ENCODE results near the gene PTPRM. TPM values are rescaled to one million over a fixed set of nuclear protein-coding genes. Genes with fewer than 3 reads are reported as not detected.
A peak's percentile ranks its signal among the peaks of the same experiment; 100 is the strongest.

PTPRM gene
- total RNA-seq, 2 donors from 2014 or later: 51.4 to 75.5 TPM

DNA sequence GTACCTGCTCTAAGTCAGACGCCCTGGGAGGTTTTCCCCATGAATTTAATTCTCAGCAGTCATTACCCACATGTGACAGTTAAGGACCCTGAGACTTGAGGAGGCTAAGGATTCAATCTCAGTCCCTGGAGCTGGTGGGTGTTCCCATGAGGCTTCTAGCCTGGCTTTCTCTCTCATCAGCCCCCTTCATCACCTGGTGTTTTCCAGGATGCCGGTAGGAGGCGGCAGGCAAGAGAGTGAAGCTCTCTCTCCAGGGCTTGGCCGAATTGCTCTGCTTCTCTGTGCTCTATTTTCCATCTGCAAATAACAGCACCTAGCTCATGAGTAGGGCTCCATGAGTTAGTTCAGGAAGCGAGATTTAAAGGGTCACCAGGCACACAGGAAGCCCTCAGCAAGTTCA is 241.9 kb downstream of the PTPRM start:
- ATAC-seq (no peak), DNase-seq (no peak)
- intact Hi-C loops (cut with DNase I): no loop called here

DNA sequence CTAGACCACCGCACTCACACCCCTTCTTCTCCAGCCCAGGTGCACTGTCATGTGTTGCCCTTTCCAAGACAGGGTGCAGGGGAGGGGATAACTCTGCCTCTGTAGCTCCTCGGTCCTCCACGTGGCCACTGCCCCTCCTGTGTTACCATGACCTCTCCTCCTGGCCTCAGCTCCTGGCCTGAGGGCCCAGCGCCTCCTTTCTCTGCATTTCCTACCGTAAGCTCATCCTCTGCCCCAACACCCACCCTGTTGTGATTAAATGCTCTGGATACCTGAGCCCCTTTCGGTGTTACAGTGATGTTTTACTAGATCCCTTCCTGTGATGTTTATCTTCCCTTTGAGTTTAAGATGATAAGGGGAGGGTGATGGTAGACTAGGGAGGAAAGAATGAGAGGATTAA is 242.3 kb downstream of the PTPRM start:
- DNase-seq (no peak), ATAC-seq (no peak)
- intact Hi-C loops (cut with DNase I): no loop called here

DNA sequence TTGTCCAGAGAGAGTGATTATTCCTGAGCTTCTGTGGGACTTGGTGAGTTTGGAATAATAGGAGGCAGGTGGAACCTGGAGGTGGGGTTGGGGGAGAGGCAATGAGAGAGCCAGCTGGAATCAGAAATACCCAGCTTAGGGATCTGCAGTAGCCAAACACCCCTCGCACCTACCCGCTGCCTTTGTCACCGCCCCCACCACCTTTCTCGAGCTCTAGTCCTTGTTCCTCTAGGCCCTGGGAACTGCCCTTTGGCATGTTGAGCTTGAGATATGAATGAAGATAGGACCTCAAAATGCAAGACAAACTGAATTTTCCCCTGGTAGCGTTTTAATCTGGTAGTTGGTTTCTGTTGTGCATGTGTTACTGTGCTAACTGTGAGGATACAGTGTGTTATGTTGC is 242.9 kb downstream of the PTPRM start:
- ATAC-seq (no peak), DNase-seq (no peak)
- intact Hi-C loops (cut with DNase I): no loop called here

DNA sequence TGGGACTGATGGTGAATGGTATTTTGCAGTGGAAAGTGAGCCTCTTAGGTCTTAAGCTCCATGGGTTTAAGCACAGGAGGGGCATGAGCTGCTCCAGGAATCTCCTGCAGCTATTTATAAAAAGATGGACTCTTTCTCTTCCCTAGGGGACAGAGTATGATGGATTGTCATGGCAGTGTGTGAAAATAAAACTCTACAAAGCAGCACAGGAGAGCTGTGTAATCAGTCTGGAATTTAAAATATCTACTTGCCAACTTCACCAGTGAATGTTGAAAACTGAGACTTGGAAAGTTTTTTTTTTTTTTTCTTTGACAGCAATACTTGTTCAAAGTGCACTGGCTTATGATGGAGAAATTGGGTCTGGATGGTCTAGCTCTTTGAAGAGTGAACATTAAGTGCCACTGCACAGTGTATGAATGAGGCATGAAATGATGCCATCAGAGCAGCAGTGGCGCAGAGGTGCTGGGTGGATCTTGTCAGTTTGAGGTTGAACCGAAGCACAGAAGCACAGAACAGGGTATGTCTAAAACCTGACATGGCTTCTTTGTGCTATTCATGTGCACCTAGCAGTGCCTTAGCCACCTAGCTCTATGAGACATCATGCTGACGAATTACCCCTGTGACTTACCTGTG is 245.4 kb downstream of the PTPRM start:
- ATAC-seq (peak; percentile 60 to 78), DNase-seq (no peak)
- intact Hi-C loops (cut with DNase I): no loop called here

DNA sequence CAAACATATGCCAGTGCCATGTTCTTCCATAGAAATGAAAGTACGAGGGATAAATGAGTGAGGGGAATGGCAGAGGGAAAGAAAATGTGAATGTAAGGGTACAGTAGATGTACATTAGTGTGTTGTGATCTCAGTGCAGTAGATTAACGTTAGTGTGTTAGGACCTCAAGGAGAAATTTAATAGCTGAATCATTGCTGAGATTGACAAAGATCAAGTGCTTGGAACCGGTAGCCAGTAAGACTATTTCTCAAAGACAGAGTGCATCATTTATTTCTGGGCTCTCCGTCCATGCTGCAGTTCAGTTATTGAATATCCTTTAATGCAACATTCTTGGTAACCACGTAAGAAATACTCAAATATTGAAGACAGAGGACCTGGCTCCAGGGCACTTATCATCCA is 246.0 kb downstream of the PTPRM start:
- DNase-seq (no peak), ATAC-seq (no peak)
- intact Hi-C loops (cut with DNase I): no loop called here

DNA sequence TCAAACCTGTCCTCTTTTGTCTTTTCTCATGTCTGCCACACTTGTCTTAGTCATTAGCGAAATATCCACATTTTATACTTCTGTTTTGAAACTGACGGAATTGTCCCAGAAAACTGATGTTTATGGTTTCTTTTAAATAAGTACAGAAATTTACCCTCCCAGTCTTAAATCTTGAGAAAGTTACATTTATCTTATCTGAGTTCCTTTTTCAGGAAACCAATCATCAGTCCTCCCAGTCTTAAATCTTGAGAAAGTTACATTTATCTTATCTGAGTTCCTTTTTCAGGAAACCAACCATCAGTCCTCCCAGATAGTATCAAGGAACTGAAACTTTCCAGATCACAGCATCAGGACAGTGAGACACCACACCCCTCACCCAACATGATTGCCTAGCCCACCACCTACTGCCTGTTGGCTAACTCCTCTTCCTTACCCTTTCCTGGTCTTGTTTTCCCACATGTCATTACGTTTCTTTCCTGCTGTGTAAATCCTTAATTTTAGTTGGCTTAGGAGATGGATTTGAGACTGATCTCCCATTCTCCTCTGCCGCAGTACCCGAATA is 247.7 kb downstream of the PTPRM start:
- DNase-seq (no peak), ATAC-seq (no peak)
- intact Hi-C loops (cut with DNase I): no loop called here

DNA sequence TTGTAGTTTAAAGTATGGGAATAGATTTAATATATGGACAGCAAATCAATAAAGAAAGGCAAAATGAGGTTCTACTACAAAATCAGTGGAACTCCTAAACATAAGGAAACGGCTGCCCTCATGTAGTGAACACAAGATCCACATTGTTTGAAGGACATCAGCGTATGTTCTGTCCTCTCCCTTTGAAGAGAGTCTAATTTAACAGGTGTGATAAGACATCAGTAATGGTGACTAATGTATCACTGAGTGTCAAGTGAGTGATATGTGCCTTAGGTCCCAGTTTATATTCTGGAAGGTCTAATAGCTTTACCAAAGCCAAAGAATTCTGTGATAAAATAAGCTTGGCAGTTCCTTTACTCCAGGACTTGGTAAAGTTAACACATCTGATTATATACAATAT is 248.7 kb downstream of the PTPRM start:
- DNase-seq (no peak), ATAC-seq (peak in 1 of 2 donors; percentile 64)
- intact Hi-C loops (cut with DNase I): no loop called here

DNA sequence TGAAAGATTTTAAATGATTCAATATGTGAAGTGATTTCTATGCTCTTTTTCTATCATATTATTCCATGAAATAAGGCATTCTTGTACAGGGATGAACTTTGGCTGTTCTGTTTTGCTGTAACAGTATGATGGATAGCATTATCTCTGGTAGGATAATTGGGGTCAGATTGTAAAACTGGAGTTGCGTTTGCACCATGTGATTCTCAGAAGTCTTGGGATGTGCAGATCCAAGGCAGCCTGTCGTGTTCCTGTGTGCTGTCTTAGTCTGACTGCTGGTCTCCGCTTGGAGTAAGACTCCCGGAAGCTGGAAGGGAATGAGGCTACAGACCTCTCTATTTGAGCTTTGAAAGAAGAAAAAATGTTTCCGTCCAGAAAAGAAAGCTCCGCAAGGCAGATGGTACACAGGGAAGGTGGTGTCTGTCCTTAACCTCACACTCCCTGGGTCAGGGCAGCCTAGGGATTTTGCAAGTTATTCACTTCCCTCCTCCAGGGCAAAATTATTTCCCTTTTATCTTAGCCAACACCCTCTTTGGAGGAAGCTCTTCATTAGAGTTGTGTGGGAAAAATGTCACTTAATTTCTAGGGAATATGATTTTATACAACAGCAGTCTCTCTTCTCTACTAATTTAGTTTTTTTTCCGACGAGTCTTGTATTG is 250.6 kb downstream of the PTPRM start:
- ATAC-seq (no peak), DNase-seq (no peak)
- intact Hi-C loops (cut with DNase I): no loop called here

DNA sequence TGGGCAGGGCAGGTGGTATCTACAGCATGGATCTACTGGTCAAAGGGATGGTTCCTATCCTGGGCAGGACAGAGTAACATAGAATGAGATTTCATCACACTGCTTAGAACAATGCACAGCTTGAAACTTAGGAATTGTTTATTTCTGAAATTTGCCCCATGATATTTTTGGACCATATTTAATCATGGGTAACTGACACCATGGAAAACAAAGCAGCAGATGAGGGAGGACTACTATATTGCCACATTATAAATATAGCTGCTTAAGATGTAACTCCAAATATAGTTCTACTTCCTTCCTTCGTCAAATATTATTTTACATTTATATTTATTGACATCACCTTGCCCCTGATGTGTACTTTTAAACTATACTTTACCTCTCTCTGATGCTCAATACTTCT is 254.7 kb downstream of the PTPRM start:
- DNase-seq (no peak), ATAC-seq (no peak)
- intact Hi-C loops (cut with DNase I): no loop called here

DNA sequence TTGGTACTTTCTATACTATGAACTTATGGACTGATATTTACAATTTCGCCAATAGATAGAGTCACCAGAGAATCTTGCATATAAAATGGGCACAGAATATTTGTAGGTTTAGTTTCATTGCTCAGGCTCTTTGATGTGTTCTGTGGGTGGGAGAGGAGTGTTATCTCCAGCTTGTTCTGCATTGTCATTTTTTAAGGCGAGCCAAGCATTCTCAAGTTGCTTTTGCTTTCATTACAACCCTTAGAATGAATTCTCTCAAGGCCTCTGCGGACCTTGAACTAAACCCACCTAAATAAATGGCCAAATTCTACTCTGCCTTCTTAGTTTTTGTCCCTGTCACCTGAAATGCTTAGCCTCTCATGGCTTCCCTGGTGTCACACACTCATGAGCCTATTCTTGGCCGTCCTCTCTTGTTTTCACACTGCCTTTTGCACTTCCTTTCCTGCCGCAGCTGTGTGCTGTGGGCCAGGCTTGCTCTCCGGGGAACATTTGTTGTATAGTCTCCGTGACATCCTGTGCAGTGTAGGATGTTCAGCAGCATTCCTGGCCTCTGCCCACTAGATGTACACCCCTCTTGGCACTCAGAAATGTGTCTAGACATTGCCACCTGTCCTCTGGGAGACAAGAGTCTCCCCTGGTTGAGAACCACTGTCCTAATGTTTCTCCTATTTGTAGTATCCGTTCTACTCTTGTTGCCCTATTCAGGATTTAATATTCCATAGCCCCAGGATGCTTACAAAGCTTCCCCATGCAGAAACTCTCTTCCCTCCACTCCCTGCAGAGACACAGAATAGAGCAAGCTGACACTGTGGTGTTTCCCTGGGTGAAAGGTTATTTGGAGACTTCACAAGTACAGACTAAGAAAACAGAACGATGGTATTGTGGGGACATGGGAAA is 255.6 kb downstream of the PTPRM start:
- peak; percentile 50 to 67 for ATAC-seq
- DNase-seq: peak; percentile 32
- intact Hi-C loops (cut with DNase I): no loop called here

DNA sequence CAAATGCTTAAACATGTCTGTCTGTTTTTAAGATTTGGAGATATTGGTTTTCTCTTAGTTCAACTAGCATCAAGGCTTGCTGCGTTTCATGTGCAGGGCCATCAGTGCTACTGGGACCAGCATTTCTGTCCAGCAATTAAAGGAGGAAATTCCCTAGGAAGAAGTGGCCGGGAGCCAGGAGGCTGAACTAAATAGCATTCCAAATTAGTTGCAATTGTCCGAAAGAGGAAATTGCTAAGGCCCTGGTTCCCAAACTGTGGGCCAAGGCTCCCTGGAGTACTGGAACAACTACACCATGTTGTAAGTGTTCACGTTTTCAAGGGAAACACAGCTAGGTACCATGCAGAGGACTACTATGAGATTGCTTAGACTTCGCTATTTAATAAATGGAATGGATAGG is 257.9 kb downstream of the PTPRM start:
- DNase-seq (peak; percentile 80), ATAC-seq (peak; percentile 31 to 63)
- intact Hi-C loops (cut with DNase I): no loop called here

DNA sequence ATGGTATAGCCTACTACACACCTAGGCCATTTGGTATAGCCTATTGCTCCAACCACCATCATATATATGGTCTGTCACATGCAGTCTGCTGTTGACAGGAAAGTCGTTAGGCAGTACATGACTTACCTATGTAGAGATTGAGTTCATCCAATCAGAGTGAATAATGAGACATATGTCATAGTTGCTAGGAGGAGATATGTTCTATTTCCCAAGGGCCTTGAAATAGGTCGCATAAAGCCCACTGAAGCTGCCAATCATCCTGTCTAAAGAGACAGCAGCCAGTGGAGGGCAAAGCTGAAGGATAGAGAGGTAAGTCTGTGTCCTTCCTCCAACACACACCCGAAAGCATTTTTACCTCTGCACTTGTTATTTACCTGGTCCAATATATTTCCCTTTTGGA is 263.4 kb downstream of the PTPRM start:
- no peak for DNase-seq
- no peak for ATAC-seq
- intact Hi-C loops (cut with DNase I): no loop called here

DNA sequence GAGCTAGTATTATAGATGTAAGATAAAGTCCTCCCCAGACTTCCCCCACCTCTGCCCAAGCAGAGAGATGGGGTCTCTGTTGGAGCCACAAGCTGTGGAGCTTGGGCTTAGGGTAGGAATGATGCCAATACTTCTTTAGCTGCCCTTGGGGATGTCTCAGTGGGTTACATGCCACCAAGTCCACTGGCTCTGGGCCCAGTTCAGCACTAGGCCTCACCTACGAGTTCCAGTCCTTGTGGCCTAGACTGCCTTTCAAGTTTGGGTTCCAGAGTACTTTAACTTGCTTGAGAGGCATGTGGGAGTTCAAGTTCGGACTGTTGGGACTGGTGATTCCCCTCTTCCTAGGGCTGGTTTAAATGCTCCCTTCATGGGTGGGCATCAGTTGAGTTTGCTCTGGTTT is 272.4 kb downstream of the PTPRM start:
- intact Hi-C loops (cut with DNase I): no loop called here
- DNase-seq (no peak), ATAC-seq (no peak)

DNA sequence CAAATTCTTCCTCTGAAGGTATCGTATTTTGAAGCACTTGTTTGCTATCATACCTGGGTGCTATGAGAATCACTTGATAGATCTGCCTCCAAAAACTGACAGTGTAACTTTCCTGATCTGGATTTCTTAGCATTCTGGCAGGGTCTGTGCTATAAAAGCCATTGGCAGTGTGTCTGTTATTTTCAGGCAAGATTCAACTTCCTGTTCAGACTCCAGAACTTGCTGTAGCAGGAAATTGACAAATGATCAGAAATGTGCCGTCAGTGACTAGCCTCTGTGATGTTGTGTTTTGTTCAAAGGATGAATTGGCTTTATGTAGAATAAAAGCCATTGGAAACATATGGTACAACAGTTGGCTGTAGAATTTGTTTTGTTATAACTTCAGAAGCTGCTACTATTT is 273.3 kb downstream of the PTPRM start:
- DNase-seq (no peak), ATAC-seq (no peak)
- intact Hi-C loops (cut with DNase I): no loop called here

DNA sequence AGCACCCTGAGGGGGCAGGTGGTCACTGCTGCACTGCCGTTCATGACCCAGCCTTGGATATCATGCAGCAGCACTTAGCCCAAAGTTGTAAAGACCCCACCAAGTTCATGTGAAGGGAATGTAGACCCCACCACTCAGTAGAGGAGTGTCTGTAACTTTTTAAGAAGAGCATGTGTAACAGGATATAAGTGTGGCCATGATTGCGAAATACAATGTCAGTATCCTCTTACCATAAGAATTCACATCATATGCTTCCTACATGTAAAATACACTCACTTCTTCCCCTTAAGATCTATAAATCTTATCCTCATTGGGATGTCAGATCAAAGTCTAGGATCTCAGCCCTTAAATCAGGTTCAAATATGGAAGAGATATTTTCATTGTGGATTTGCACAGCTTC is 276.9 kb downstream of the PTPRM start:
- ATAC-seq: no peak
- DNase-seq: no peak
- intact Hi-C loops (cut with DNase I): no loop called here

DNA sequence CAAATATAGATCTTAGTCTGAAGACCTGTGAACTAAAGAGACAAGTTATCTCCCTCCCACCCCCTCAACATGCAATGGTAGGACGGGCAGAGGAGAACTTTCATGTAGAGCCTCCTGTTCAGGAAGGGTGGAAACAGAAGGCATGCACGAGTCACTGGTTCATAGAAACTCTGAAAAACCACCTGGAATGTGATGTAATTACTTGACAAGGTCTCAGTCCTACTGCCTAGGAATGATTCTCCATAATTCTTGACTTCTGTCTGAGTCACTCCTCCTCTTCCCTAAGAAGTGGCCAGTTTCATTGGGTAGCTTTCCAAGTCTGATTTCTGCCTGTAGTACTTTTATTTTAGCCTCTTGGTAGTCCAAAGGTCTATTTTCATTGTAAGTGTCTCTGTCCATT is 277.3 kb downstream of the PTPRM start:
- no peak for DNase-seq
- intact Hi-C loops (cut with DNase I): no loop called here
- no peak for ATAC-seq

DNA sequence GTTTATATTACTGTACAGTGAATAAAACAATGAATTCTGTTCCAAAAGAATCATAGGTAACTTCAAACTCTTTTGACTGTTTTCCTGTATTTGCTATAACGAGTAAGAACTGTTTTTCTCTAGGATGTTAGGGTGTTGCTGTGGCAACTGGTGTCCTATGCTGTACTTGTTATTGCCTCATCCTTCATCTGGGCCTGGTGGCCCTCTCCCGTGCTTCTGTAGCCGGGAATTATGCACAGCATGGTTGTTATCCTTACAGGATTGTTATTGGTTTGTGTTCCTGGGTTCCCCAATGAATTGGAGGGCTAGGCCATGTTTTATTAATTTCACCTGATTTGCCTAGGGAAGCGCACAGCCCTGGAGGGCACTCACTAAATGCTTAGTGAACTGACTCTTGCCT is 279.2 kb downstream of the PTPRM start:
- DNase-seq: no peak
- intact Hi-C loops (cut with DNase I): no loop called here
- no peak for ATAC-seq

DNA sequence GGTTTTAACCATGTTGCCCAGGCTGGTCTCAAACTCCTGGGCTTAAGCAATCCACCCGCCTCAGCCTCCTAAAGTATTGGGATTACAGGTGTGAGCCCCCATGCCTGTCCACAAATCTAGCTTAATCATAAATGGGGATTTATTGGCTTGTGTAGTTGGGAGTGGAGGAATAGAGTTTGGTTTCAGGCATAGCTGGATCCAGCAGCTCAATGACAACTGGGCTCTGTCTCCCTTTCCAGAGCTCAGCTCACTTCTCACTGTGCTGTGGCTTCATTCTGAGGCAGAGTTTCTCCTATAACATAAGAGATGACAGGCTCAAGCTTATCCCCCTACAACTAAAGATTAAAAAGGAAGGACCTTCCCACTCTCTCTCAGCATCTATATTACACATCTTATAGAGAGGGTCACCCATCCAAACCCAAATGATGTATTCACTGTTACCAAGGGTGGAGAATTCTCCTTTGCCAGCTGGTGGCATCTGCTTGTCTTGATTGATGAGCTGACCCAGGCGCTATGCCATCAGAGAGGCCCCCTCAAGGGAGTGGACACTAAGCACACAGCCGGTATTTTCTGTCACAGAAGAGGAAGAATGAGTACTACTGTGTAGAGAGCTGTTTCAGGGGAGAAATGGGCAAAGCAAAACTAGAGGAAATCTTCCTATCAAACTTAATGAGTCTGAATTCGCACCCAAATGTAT is 280.4 kb downstream of the PTPRM start:
- ATAC-seq (no peak), DNase-seq (no peak)
- intact Hi-C loops (cut with DNase I): no loop called here

DNA sequence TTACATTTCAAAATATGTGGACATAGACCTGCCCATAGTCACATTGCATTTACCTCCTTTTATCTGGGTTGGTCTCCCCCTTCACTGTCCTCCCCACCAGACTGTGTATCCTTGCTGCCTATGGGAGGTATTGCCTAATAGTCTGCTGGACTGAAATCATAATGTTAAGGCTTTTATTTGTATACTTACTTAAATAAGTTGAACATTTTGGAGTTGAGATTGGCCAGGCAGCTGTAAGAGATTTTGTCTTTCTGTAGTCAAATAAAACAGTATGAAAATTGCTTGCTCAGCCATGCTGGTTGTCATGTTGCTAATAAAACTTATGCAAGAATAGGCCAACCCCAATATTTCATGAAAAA is 280.9 kb downstream of the PTPRM start:
- intact Hi-C loops (cut with DNase I): no loop called here
- no peak for DNase-seq
- no peak for ATAC-seq

DNA sequence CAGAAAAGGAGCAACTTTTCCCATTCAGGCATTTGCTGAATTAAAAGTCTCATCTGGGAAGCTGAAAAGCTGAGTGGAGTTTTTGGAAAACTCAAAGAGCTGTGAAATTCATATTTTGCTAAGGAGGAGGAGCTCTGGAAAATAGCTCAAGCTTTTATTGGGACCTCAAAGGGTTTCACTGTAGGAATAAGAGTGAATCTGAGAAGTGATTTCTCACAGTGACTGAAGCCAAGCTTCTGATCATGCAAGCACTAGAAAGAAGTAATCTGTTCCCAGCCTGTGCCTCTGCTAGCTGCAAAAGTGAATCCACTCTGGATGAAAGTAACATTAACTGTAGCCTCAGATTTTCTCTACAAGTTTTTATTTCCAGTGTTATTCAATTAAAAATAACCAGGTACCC is 283.3 kb downstream of the PTPRM start:
- DNase-seq (no peak), ATAC-seq (no peak)
- intact Hi-C loops (cut with DNase I): no loop called here
